ENCODE measurements around the gene POLA2. TPM values are rescaled to one million over a fixed set of nuclear protein-coding genes. Genes with fewer than 3 reads are reported as not detected.

Gene POLA2
- total RNA-seq, 1 experiment from 2014 or later = 35.6 TPM

DNA sequence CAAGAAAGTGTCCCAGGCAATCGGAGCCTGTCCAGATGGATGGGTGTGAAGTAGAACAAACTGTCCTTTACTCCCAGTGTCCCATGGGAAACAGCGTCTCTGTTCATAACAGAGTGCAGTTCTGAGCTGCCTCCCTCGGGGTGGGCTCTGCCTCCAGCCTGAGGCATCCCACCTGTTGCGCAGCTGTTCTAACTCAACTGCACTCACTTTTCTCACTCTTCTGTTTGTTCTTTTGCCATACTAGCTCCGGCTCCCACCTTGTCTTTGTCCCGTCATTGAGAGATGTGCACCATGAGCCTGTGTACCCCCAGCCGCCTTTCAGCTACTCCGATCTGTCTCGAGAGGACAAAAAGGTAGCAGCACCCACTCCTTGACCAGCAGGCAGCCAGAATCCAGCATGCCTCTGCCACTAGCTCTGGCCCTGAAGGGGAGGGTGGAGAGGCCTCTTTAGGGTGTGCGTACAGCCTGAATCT is 32.2 kb downstream of the POLA2 start:
- no peak for ATAC-seq
- ChIA-PET POLR2A (interaction anchor here (0.6 kb wide), 1 partner anchor 40 kb away, joined by 3 read pairs; the partner anchor contains the start of gene DPF2), CTCF (interaction anchor here (1.2 to 1.5 kb wide), 2 partner anchors 21 to 90 kb away, joined by 6 read pairs; partner anchors contain the start of gene CDC42EP2)
- Mint-ChIP-seq H3K27ac (no peak overlapping the region), H3K4me1 (peaks cover 5% of the 10 kb centered on the region), H3K36me3 (peaks cover 70% of the 10 kb centered on the region), H3K9me3 (no peaks in the 10 kb centered on the region), H3K4me3 (no peak overlapping the region), H3K27me3 (ENCODE audit: low read depth) (no peaks in the 10 kb centered on the region)
- TF ChIP-seq TEAD4 (CRISPR knock-in tag; IDR thresholded peaks at IDR 0.05) = no peak
- TF ChIP-seq, protein P1, sequence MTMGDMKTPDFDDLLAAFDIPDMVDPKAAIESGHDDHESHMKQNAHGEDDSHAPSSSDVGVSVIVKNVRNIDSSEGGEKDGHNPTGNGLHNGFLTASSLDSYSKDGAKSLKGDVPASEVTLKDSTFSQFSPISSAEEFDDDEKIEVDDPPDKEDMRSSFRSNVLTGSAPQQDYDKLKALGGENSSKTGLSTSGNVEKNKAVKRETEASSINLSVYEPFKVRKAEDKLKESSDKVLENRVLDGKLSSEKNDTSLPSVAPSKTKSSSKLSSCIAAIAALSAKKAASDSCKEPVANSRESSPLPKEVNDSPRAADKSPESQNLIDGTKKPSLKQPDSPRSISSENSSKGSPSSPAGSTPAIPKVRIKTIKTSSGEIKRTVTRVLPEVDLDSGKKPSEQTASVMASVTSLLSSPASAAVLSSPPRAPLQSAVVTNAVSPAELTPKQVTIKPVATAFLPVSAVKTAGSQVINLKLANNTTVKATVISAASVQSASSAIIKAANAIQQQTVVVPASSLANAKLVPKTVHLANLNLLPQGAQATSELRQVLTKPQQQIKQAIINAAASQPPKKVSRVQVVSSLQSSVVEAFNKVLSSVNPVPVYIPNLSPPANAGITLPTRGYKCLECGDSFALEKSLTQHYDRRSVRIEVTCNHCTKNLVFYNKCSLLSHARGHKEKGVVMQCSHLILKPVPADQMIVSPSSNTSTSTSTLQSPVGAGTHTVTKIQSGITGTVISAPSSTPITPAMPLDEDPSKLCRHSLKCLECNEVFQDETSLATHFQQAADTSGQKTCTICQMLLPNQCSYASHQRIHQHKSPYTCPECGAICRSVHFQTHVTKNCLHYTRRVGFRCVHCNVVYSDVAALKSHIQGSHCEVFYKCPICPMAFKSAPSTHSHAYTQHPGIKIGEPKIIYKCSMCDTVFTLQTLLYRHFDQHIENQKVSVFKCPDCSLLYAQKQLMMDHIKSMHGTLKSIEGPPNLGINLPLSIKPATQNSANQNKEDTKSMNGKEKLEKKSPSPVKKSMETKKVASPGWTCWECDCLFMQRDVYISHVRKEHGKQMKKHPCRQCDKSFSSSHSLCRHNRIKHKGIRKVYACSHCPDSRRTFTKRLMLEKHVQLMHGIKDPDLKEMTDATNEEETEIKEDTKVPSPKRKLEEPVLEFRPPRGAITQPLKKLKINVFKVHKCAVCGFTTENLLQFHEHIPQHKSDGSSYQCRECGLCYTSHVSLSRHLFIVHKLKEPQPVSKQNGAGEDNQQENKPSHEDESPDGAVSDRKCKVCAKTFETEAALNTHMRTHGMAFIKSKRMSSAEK (CRISPR knock-in tag; IDR thresholded peaks at IDR 0.05; ENCODE audit: borderline replicate concordance) = no peak
- DNase-seq (ENCODE audit: low spot score) = no peak

DNA sequence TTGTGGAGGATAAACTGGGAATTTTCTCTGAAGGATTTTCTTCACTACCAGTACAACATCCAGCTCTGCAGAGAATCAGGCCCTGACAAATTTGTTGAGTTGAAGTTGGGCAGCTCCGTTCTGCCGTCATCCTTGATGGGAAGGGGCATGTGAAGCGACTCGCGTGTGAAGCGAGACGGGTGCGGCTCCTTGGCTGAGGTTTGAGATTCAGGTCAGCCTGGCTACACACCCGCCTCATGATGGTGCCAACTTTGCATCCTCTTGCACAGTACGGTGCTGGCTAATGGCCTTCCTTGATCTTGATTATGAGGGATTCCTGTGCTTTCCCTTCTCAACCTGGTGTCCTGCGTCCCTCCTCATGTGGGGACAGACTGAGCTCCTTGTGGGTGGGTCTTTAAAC is 33.2 kb downstream of the POLA2 start:
- CTCF ChIA-PET = interaction anchor here (1.3 kb wide), 1 partner anchor 20 kb away, joined by 4 read pairs; no protein-coding TSS in a partner anchor
- no peak overlapping the region for H3K4me3 Mint-ChIP-seq
- H3K9me3 Mint-ChIP-seq = no peaks in the 10 kb centered on the region
- no peak for DNase-seq (ENCODE audit: low spot score)
- H3K36me3 Mint-ChIP-seq = peaks cover 60% of the 10 kb centered on the region
- POLR2A ChIA-PET = no interaction called here
- ATAC-seq = no peak
- H3K27ac Mint-ChIP-seq = no peak overlapping the region
- no peaks in the 10 kb centered on the region for H3K27me3 Mint-ChIP-seq (ENCODE audit: low read depth)
- TF ChIP-seq, protein P2, sequence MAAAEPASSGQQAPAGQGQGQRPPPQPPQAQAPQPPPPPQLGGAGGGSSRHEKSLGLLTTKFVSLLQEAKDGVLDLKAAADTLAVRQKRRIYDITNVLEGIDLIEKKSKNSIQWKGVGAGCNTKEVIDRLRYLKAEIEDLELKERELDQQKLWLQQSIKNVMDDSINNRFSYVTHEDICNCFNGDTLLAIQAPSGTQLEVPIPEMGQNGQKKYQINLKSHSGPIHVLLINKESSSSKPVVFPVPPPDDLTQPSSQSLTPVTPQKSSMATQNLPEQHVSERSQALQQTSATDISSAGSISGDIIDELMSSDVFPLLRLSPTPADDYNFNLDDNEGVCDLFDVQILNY (CRISPR knock-in tag; IDR thresholded peaks at IDR 0.05) = no peak
- TF ChIP-seq GABPB1 (CRISPR knock-in tag; IDR thresholded peaks at IDR 0.05) = no peak
- TF ChIP-seq, protein P3, sequence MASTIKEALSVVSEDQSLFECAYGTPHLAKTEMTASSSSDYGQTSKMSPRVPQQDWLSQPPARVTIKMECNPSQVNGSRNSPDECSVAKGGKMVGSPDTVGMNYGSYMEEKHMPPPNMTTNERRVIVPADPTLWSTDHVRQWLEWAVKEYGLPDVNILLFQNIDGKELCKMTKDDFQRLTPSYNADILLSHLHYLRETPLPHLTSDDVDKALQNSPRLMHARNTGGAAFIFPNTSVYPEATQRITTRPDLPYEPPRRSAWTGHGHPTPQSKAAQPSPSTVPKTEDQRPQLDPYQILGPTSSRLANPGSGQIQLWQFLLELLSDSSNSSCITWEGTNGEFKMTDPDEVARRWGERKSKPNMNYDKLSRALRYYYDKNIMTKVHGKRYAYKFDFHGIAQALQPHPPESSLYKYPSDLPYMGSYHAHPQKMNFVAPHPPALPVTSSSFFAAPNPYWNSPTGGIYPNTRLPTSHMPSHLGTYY (CRISPR knock-in tag; IDR thresholded peaks at IDR 0.05) = no peak
- no peak for TF ChIP-seq FOXJ3 (CRISPR knock-in tag; IDR thresholded peaks at IDR 0.05; ENCODE audit: borderline replicate concordance)
- TF ChIP-seq ZNF423 (CRISPR knock-in tag; IDR thresholded peaks at IDR 0.05) = no peak
- TF ChIP-seq, protein P4, sequence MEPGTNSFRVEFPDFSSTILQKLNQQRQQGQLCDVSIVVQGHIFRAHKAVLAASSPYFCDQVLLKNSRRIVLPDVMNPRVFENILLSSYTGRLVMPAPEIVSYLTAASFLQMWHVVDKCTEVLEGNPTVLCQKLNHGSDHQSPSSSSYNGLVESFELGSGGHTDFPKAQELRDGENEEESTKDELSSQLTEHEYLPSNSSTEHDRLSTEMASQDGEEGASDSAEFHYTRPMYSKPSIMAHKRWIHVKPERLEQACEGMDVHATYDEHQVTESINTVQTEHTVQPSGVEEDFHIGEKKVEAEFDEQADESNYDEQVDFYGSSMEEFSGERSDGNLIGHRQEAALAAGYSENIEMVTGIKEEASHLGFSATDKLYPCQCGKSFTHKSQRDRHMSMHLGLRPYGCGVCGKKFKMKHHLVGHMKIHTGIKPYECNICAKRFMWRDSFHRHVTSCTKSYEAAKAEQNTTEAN (CRISPR knock-in tag; IDR thresholded peaks at IDR 0.05) = no peak
- TF ChIP-seq ZNF121 (CRISPR knock-in tag; IDR thresholded peaks at IDR 0.05) = no peak
- TF ChIP-seq ZBTB21 (CRISPR knock-in tag; IDR thresholded peaks at IDR 0.05; ENCODE audit: borderline replicate concordance) = no peak
- TF ChIP-seq, protein P5, sequence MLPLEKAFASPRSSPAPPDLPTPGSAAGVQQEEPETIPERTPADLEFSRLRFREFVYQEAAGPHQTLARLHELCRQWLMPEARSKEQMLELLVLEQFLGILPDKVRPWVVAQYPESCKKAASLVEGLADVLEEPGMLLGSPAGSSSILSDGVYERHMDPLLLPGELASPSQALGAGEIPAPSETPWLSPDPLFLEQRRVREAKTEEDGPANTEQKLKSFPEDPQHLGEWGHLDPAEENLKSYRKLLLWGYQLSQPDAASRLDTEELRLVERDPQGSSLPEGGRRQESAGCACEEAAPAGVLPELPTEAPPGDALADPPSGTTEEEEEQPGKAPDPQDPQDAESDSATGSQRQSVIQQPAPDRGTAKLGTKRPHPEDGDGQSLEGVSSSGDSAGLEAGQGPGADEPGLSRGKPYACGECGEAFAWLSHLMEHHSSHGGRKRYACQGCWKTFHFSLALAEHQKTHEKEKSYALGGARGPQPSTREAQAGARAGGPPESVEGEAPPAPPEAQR (CRISPR knock-in tag; IDR thresholded peaks at IDR 0.05) = no peak
- no peak for TF ChIP-seq ATF1 (CRISPR knock-in tag; IDR thresholded peaks at IDR 0.05)
- TF ChIP-seq, protein P6, sequence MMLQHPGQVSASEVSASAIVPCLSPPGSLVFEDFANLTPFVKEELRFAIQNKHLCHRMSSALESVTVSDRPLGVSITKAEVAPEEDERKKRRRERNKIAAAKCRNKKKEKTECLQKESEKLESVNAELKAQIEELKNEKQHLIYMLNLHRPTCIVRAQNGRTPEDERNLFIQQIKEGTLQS (CRISPR knock-in tag; conservative IDR thresholded peaks at IDR 0.05) = no peak
- no peak for TF ChIP-seq SMAD3 (CRISPR knock-in tag; IDR thresholded peaks at IDR 0.05; ENCODE audit: borderline replicate concordance)
- no peak for TF ChIP-seq HMGA2 (CRISPR knock-in tag; IDR thresholded peaks at IDR 0.05)
- no peak for TF ChIP-seq MXD4 (CRISPR knock-in tag; IDR thresholded peaks at IDR 0.05; ENCODE audit: borderline replicate concordance)
- TF ChIP-seq CREB1 (CRISPR knock-in tag; IDR thresholded peaks at IDR 0.05) = no peak
- no peak for TF ChIP-seq SP1 (CRISPR knock-in tag; conservative IDR thresholded peaks at IDR 0.05)
- H3K4me1 Mint-ChIP-seq = peaks cover 5% of the 10 kb centered on the region
